ENCODE results near the gene CX3CR1. TPM values are rescaled to one million over a fixed set of nuclear protein-coding genes. Genes with fewer than 3 reads are reported as not detected.

The CX3CR1 gene
- total RNA-seq, 4 donors from 2014 or later, result not detected

- Histone ChIP-seq H3K4me3 (no peak overlapping the region), H3K36me3 (no peaks in the 10 kb centered on the region), H3K9me3 (no peaks in the 10 kb centered on the region), H3K27me3 (no peaks in the 10 kb centered on the region), H3K27ac (no peak overlapping the region), H3K4me1 (peaks cover 0 to 5% (median 0%) of the 10 kb centered on the region in 4 donors)
- no peak for DNase-seq
- TF ChIP-seq CTCF (IDR thresholded peaks at IDR 0.05), result no peak
- no peak for TF ChIP-seq POLR2A (IDR thresholded peaks at IDR 0.05)
These were observed 1.8 kb downstream of the CX3CR1 start for GRCh38 chr3:39277893-39278615.

GRCh38 chr3:39276746-39277145 is 3.1 kb downstream of the CX3CR1 start:
- Histone ChIP-seq H3K27ac (no peak overlapping the region), H3K27me3 (no peaks in the 10 kb centered on the region), H3K4me3 (no peak overlapping the region)

GRCh38 chr3:39275963-39276593 is 3.8 kb downstream of the CX3CR1 start:
- Histone ChIP-seq H3K27me3 (no peaks in the 10 kb centered on the region), H3K36me3 (no peaks in the 10 kb centered on the region), H3K27ac (no peak overlapping the region), H3K9me3 (no peaks in the 10 kb centered on the region), H3K4me3 (no peak overlapping the region), H3K4me1 (peaks cover 0 to 2% (median 0%) of the 10 kb centered on the region in 4 donors)
- no peak for DNase-seq
- TF ChIP-seq CTCF (IDR thresholded peaks at IDR 0.05) (no peak), POLR2A (IDR thresholded peaks at IDR 0.05) (no peak)

More at GRCh38 chr3:39276746-39277145, 3.1 kb downstream of the CX3CR1 start:
- no peaks in the 10 kb centered on the region for H3K9me3 ChIP-seq
- TF ChIP-seq POLR2A (IDR thresholded peaks at IDR 0.05) (no peak), CTCF (IDR thresholded peaks at IDR 0.05) (no peak)
- DNase-seq, result no peak
- peaks cover 0 to 5% (median 0%) of the 10 kb centered on the region in 4 donors for H3K4me1 ChIP-seq
- H3K36me3 ChIP-seq, result no peaks in the 10 kb centered on the region

- no peak for TF ChIP-seq POLR2A (IDR thresholded peaks at IDR 0.05)
- no peak for TF ChIP-seq CTCF (IDR thresholded peaks at IDR 0.05)
- Histone ChIP-seq H3K27ac (no peak overlapping the region), H3K27me3 (no peaks in the 10 kb centered on the region), H3K4me1 (no peaks in the 10 kb centered on the region), H3K4me3 (no peak overlapping the region), H3K36me3 (no peaks in the 10 kb centered on the region), H3K9me3 (no peaks in the 10 kb centered on the region)
- peak in 1 of 3 donors; percentile 5 for DNase-seq
These were observed 4.8 kb downstream of the CX3CR1 start for GRCh38 chr3:39275052-39275451.

GRCh38 chr3:39273119-39273518 is 6.7 kb downstream of the CX3CR1 start:
- H3K27ac ChIP-seq, result no peak overlapping the region
- TF ChIP-seq POLR2A (IDR thresholded peaks at IDR 0.05) (no peak), CTCF (IDR thresholded peaks at IDR 0.05) (no peak)
- no peaks in the 10 kb centered on the region for H3K4me1 ChIP-seq
- no peak for DNase-seq
- H3K36me3 ChIP-seq, result no peaks in the 10 kb centered on the region
- H3K9me3 ChIP-seq, result no peaks in the 10 kb centered on the region
- H3K27me3 ChIP-seq, result no peaks in the 10 kb centered on the region
- H3K4me3 ChIP-seq, result no peak overlapping the region

All from Peyer's patch (tissue), 4 donors.